ENCODE results near the gene RFX1. TPM values are rescaled to one million over a fixed set of nuclear protein-coding genes. Genes with fewer than 3 reads are reported as not detected.
A peak's percentile ranks its signal among the peaks of the same experiment; 100 is the strongest.

The RFX1 gene
- total and polyA plus RNA-seq, 8 donors = 9.1 to 17.4 (median 13.5) TPM

DNA sequence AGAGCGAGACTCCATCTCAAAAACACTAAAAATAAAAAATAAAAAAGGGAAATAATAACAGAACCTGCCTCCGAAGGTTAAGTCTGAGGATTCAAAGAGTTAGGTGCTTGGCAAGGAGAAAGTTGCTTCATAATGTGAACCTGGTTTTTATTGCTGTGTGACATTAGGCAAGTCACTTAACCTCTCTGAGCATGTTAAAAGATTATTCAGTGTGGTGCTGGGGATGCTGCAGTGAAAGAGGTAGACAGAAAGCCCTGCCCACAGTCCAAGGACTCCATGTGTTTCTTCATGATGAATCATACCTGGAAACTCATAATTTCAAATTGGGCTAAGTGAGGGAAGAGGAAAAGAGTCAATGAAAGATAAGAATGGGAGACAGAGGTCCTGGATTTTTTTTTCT is 27.8 kb upstream of the RFX1 start:
- no peak for DNase-seq
- Histone ChIP-seq H3K9me3 (no peaks in the 10 kb centered on the region), H3K27me3 (peaks cover 0 to 15% of the 10 kb centered on the region in 2 donors), H3K4me1 (peaks cover 0 to 28% of the 10 kb centered on the region in 2 donors), H3K4me3 (no peak overlapping the region), H3K36me3 (peaks cover 0 to 7% of the 10 kb centered on the region in 2 donors), H3K27ac (no peak overlapping the region)
- intact Hi-C loops (cut with DNase I) = loop anchor here in 1 of 2 donors (10.0 kb wide), 1 partner anchor 149 kb away; no protein-coding TSS in a partner anchor
- ATAC-seq = no peak
- TF ChIP-seq, protein P1, sequence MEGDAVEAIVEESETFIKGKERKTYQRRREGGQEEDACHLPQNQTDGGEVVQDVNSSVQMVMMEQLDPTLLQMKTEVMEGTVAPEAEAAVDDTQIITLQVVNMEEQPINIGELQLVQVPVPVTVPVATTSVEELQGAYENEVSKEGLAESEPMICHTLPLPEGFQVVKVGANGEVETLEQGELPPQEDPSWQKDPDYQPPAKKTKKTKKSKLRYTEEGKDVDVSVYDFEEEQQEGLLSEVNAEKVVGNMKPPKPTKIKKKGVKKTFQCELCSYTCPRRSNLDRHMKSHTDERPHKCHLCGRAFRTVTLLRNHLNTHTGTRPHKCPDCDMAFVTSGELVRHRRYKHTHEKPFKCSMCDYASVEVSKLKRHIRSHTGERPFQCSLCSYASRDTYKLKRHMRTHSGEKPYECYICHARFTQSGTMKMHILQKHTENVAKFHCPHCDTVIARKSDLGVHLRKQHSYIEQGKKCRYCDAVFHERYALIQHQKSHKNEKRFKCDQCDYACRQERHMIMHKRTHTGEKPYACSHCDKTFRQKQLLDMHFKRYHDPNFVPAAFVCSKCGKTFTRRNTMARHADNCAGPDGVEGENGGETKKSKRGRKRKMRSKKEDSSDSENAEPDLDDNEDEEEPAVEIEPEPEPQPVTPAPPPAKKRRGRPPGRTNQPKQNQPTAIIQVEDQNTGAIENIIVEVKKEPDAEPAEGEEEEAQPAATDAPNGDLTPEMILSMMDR (IDR thresholded peaks at IDR 0.05) = no peak

DNA sequence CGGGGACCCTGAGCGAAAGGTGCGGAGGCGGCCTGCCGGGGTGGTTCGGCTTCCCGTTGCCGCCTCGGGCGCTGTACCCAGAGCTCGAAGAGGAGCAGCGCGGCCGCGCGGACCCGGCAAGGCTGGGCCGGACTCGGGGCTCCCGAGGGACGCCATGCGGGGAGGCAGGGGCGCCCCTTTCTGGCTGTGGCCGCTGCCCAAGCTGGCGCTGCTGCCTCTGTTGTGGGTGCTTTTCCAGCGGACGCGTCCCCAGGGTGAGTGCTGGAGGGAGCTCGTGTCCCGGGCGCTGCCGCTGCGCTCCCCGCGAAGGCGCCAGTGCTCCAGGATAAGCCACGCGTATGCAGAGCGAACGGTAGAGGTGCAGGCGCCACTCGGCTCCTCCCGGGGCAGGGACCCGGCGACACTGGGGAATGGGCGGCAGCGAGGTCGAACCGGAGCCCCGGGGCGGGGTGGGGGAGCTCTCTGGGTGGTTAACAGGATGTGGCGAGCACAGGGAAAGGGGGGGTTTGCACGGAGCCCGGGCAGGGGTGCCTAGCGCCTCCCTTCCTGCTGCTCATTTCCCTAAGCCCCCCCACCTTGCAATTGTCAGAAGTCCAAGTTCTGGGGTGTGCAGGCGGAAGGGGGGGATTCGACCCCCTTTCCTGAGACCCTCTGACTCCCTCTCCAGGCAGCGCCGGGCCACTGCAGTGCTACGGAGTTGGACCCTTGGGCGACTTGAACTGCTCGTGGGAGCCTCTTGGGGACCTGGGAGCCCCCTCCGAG is 25.8 kb upstream of the RFX1 start, which contains the start of gene IL27RA:
Gene IL27RA, plus strand, starts transcription at position 44 of the 762 bp plus-strand sequence. Its CDS starts 111 bp downstream, at position 155.
- Histone ChIP-seq H3K27ac (peak within 1 kb of the TSS; percentile 70 to 89), H3K27me3 (peaks cover 0 to 21% of the 10 kb centered on the region in 2 donors), H3K4me1 (peaks cover 0 to 29% of the 10 kb centered on the region in 2 donors), H3K9me3 (no peaks in the 10 kb centered on the region), H3K36me3 (no peaks in the 10 kb centered on the region), H3K4me3 (peak within 1 kb of the TSS; percentile 58 to 67)
- DNase-seq (peak; percentile 42 to 91 (median 74)), ATAC-seq (peak; percentile 91)
- intact Hi-C loops (cut with DNase I) = loop anchor here in 1 of 2 donors (10.0 kb wide), 1 partner anchor 147 kb away; no protein-coding TSS in a partner anchor
- TF ChIP-seq, protein P1 (IDR thresholded peaks at IDR 0.05) = peak; percentile 60 to 63

DNA sequence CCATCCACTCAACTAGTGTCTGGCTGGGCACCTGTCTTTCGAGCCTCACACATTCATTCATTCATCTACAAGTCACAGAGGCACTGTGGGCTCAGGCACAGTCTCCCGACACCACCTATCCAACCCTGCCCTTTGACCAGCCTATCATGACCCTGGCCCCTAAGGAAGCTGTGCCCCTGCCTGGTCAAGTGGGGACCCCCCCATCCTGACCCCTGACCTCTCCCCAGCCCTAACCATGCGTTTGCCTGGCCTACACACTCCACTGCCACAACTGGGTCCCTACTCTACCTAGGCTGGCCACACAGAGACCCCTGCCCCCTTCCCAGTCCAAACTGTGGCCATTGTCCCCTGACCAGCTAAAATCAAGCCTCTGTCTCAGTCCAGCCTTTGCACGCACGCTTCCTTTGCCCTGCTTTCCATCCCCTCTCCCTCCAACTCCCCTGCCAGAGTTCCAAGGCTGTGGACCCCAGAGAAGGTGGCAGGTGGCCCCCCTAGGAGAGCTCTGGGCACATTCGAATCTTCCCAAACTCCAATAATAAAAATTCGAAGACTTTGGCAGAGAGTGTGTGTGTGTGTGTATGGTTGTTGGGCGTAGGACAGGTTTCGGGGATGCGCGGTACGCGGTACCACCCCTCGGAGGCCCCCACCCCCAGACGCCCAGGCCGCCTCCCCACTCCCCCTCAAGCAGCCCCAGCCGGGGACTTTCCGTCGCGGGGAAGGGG is 25.0 kb upstream of the RFX1 start:
- peak overlapping the region; percentile 70 to 89 for H3K27ac ChIP-seq
- H3K36me3 ChIP-seq = no peaks in the 10 kb centered on the region
- H3K9me3 ChIP-seq = no peaks in the 10 kb centered on the region
- H3K4me3 ChIP-seq = peak overlapping the region; percentile 58 to 67
- ATAC-seq = no peak
- TF ChIP-seq, protein P1 (IDR thresholded peaks at IDR 0.05) = no peak
- peaks cover 0 to 32% of the 10 kb centered on the region in 2 donors for H3K4me1 ChIP-seq
- H3K27me3 ChIP-seq = peaks cover 0 to 21% of the 10 kb centered on the region in 2 donors
- intact Hi-C loops (cut with DNase I) = loop anchor here in 1 of 2 donors (10.0 kb wide), 1 partner anchor 146 kb away; no protein-coding TSS in a partner anchor
- DNase-seq = peak in 1 of 4 donors; percentile 44

DNA sequence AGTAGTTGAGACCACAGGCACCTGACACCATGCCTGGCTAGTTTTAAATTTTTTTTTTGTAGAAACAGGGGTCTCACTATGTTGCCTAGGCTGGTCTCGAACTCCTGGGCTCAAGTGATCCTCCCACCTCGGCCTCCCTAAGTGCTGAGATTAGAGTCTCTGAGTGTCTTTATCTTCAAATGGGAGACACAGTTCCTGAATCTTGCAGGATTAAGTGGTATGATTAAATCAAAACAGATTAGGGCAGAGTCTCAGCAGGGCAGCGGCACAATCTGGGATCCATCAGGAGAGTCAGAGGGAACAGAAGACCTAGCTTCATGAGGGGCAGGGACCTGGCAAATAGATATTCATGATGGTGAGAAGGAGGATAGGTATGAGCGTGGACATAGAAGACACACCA is 22.8 kb upstream of the RFX1 start:
- ATAC-seq = no peak
- peaks cover 1 to 49% of the 10 kb centered on the region in 2 donors for H3K4me1 ChIP-seq

More for the DNA sequence above, 22.8 kb upstream of the RFX1 start:
- Histone ChIP-seq H3K4me3 (no peak overlapping the region), H3K27me3 (peaks cover 0 to 21% of the 10 kb centered on the region in 2 donors), H3K36me3 (no peaks in the 10 kb centered on the region), H3K9me3 (no peaks in the 10 kb centered on the region), H3K27ac (no peak overlapping the region)
- TF ChIP-seq, protein P1 (IDR thresholded peaks at IDR 0.05) = no peak
- intact Hi-C loops (cut with DNase I) = no loop called here
- DNase-seq = no peak

Data from left lung (tissue), 10 donors.